BE2C (cell line): ENCODE results near the gene EN2.

Experiments used
- DNase-seq: peaks from one replicate; pipeline ENCODE4 v3.0.0-alpha.2; 2020
- H3K27me3 ChIP-seq: fragments of 250-450 bp; sonication (Bioruptor Pico); 2 replicates; pipeline ENCODE4 v1.5.1; 2020; ENCODE audit warnings: mild to moderate bottlenecking
- H3K36me3 ChIP-seq: fragments of 250-450 bp; sonication (Bioruptor Pico); 2 replicates; pipeline ENCODE4 v1.5.1; 2020; ENCODE audit warnings: mild to moderate bottlenecking
- H3K4me1 ChIP-seq: fragments of 250-450 bp; sonication (Bioruptor Pico); 2 replicates; pipeline ENCODE4 v1.5.1; 2020
- H3K4me3 ChIP-seq: 2 replicates; pipeline ENCODE4 v1.5.1; 2011; ENCODE audit warnings: low read depth, low read length
- H3K9me3 ChIP-seq: fragments of 250-450 bp; sonication (Bioruptor Pico); 2 replicates; pipeline ENCODE4 v1.5.1; 2020
- CTCF ChIP-seq: IDR thresholded peaks from 2 replicates; pipeline ENCODE4 v1.5.1; 2012; ENCODE audit warnings: mild to moderate bottlenecking, low read depth, low read length

The EN2 gene

GRCh38 chr7:155464948-155465739 lies 7.2 kb downstream of the EN2 start:
- H3K27me3 ChIP-seq: peaks cover 100% of the 10 kb centered on the region
- H3K9me3 ChIP-seq: no peaks in the 10 kb centered on the region
- H3K36me3 ChIP-seq: no peaks in the 10 kb centered on the region
- DNase-seq: no peak
- H3K4me3 ChIP-seq: no peak overlapping the region
- H3K4me1 ChIP-seq: no peaks in the 10 kb centered on the region
- TF ChIP-seq CTCF: no peak

GRCh38 chr7:155465761-155466141 lies 7.8 kb downstream of the EN2 start:
- no peak for TF ChIP-seq CTCF
- Histone ChIP-seq H3K4me1 (no peaks in the 10 kb centered on the region), H3K36me3 (no peaks in the 10 kb centered on the region), H3K4me3 (no peak overlapping the region), H3K9me3 (no peaks in the 10 kb centered on the region), H3K27me3 (peaks cover 100% of the 10 kb centered on the region)
- no peak for DNase-seq

GRCh38 chr7:155466142-155466813 lies 8.3 kb downstream of the EN2 start:
- no peak for TF ChIP-seq CTCF
- Histone ChIP-seq H3K27me3 (peaks cover 100% of the 10 kb centered on the region), H3K9me3 (no peaks in the 10 kb centered on the region), H3K4me3 (no peak overlapping the region), H3K4me1 (no peaks in the 10 kb centered on the region), H3K36me3 (no peaks in the 10 kb centered on the region)
- DNase-seq: no peak

GRCh38 chr7:155466814-155467733 lies 9.1 kb downstream of the EN2 start:
- Histone ChIP-seq H3K4me1 (no peaks in the 10 kb centered on the region), H3K27me3 (peaks cover 100% of the 10 kb centered on the region), H3K36me3 (no peaks in the 10 kb centered on the region), H3K4me3 (no peak overlapping the region), H3K9me3 (no peaks in the 10 kb centered on the region)
- DNase-seq: peak; percentile 60
- peak; percentile 26 for TF ChIP-seq CTCF

- TF ChIP-seq CTCF: no peak
- no peak for DNase-seq
- Histone ChIP-seq H3K9me3 (no peaks in the 10 kb centered on the region), H3K36me3 (no peaks in the 10 kb centered on the region), H3K27me3 (peaks cover 100% of the 10 kb centered on the region), H3K4me1 (no peaks in the 10 kb centered on the region), H3K4me3 (no peak overlapping the region)
Measured at GRCh38 chr7:155467846-155468784, 10.2 kb downstream of the EN2 start.
